IMR-90 (cell line): ENCODE results near the gene MUCL3.
"Not testable (repeated sequence)": the region's sequence is repeated elsewhere in the genome, so short reads cannot be mapped to it uniquely, and the experiment has no call there.

Experiments
- BHLHE40 ChIP-seq: fragments of 150-350 bp; IDR thresholded peaks from 2 replicates; pipeline ENCODE4 v1.6.1; 2016; ENCODE audit warnings: mild to moderate bottlenecking, low read depth, low read length
- CTCF ChIP-seq: conservative IDR thresholded peaks from 2 replicates; pipeline ENCODE4 v1.5.1; 2012; ENCODE audit warnings: mild to moderate bottlenecking, low read depth, low read length, improper control_type of control experiment
- MAZ ChIP-seq: IDR thresholded peaks from 2 replicates; pipeline ENCODE4 v1.6.1; 2012; ENCODE audit warnings: low read depth, mild to moderate bottlenecking, low read length, improper control_type of control experiment, moderate library complexity, borderline replicate concordance
- POLR2A ChIP-seq: IDR thresholded peaks from 2 replicates; pipeline ENCODE4 v1.6.1; 2012; ENCODE audit warnings: mild to moderate bottlenecking, low read depth, low read length
- RFX5 ChIP-seq: IDR thresholded peaks from 2 replicates; pipeline ENCODE4 v1.8.0; 2012; ENCODE audit warnings: low read depth, mild to moderate bottlenecking, low read length, moderate library complexity
- TF ChIP-seq, protein P1 (sequence below): fragments of 150-350 bp; IDR thresholded peaks from 2 replicates; pipeline ENCODE4 v1.6.1; 2016; ENCODE audit warnings: low read depth, mild to moderate bottlenecking, low read length, moderate library complexity, borderline replicate concordance

- TF ChIP-seq, protein P1, sequence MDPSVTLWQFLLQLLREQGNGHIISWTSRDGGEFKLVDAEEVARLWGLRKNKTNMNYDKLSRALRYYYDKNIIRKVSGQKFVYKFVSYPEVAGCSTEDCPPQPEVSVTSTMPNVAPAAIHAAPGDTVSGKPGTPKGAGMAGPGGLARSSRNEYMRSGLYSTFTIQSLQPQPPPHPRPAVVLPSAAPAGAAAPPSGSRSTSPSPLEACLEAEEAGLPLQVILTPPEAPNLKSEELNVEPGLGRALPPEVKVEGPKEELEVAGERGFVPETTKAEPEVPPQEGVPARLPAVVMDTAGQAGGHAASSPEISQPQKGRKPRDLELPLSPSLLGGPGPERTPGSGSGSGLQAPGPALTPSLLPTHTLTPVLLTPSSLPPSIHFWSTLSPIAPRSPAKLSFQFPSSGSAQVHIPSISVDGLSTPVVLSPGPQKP = not testable (repeated sequence)
- TF ChIP-seq POLR2A, BHLHE40, MAZ, CTCF, RFX5: not testable (repeated sequence)
Observed at GRCh38 chr6:30902196-30902595, 38.6 kb upstream of the MUCL3 start.
